Measurements from ENCODE around the gene OSBPL1A.

Gene OSBPL1A

DNA sequence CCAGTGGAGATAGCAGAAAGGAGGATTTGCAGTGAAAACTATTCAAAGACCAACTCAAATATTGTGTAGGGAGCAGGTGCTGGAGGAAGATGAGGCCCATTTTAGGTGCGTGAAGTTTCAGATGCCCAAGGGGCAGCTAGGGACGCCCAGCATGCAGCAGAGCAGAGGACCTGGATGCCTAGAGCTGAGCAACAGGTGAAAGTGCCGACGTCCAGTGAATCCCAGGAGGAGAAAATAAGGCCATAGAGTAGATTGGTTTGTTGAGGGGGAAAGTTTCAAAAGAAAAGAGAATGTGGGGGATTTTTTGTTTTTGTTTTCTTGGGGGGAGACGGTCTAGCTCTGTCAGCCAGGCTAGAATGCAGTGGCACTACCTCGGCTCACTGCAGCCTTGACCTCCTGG, 53.1 kb downstream of the OSBPL1A start:
- in situ Hi-C loops (cut with HindIII; ENCODE audit: low sequenced_read_pairs), result no loop called here

DNA sequence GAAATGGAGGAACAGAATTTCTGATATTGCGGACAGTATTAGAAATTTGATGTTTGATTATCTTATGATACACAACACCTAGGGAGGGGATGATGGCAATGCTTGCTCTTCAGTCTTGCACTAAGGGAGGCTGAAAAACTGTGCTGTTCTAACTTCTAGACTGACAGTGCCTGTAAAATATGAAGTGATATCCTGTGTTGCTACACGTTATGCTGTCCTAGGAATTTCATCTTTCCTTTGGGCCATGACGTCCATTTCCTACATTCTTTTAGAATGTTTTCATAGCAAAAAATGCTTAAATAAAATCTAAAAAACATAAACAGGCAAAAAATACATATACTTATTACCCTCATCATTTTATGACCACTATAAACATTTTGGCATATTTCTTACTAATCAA, 55.3 kb downstream of the OSBPL1A start:
- in situ Hi-C loops (cut with HindIII; ENCODE audit: low sequenced_read_pairs), result no loop called here

DNA sequence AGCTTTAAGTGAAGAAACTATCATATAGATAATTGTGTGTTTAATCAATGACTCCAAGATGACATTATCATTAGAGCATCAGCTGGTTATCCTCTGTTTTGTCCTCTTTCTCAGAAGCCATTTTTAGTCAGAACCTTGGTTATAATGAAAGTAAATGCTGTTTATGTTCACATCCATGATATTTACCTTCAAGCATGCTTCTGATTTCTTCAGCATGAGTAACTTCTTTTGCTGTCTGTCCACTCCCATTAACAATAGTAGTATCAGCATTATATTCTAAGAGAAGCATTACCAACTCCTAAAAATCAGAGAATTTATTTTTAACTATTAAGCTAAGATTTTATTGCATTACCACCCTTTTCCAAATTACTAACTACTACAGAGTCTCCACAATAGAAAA, 56.3 kb downstream of the OSBPL1A start:
- in situ Hi-C loops (cut with HindIII; ENCODE audit: low sequenced_read_pairs), result no loop called here

DNA sequence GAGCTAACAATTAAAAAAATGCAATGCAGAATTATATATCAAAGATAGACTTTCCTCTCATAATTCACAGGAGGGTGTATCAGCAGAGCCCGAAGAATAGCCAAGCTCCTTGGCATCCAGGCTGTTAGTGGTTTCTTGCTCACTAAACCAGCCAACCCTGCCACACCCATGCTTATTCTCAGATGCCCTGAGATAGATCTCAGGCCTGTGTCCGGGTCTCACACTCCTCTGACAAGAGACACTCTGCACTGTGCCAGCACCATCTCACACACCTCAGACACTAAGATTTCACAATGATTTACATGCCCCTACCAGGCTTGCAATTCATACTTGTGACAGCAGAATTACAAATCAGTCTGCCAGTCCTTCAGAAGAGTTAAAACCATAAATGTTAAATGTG, 64.5 kb downstream of the OSBPL1A start:
- in situ Hi-C loops (cut with HindIII; ENCODE audit: low sequenced_read_pairs), result no loop called here

DNA sequence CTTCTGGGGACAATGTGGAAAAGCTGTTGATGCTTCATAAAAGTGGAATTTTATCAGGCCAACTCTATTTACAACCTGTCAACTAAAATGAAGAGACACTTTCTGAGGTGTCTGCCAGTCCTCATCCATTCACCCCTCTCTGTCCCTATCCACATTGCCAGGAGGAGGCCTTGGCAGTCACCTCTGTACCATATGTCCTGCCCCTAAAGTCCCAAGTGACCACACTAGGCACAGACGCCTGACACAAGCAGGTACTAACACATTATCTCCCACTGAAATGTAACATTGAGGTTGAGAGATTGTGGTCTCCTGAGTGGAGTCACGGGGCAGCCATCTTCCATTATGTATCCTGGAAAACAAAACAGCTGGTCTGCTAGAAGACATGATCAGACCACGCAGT, 71.4 kb downstream of the OSBPL1A start:
- in situ Hi-C loops (cut with HindIII; ENCODE audit: low sequenced_read_pairs), result no loop called here

DNA sequence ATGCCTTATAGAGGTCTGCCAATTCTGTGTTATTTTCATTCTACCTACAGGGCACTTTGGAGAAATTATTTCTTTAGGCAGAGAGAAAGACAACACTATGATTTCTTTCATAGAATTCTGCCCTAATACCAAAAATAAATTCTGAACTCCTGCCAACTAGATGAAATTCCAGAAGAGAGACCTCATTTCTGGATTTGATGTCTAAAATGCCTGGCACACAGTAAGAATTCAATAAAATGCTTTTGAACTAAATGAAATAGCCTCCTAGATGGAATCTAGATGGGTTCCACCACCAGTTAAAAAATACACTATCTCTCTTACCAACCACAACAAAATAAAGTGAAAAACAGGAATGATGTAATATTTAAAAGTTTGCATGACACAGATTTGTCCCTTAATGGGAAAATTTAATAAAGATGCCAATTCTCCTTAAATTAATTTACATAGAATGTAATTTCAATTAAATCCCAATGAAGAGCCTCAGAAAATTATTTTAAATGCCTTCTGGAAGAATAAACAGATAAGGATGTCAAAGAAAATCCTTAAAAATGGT, 75.0 kb downstream of the OSBPL1A start:
- in situ Hi-C loops (cut with HindIII; ENCODE audit: low sequenced_read_pairs), result no loop called here

DNA sequence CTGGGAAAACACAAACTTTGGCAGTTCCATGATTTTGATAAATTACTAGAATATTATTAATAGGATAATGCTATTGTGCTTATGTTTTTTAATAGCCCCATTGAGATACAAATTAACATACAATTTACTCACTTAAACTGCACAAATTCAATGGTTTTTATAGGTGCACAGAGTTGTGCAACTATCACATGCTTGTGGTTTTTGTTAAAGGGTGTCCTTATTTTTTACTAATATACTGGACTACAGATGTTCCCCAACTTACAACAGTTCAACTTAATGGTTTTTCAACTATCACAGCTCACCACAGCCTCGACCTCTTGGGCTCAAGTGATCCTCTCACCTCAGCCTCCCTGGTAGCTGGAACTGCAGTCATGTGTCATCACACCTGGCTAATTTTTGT, 76.6 kb downstream of the OSBPL1A start:
- in situ Hi-C loops (cut with HindIII; ENCODE audit: low sequenced_read_pairs), result no loop called here

DNA sequence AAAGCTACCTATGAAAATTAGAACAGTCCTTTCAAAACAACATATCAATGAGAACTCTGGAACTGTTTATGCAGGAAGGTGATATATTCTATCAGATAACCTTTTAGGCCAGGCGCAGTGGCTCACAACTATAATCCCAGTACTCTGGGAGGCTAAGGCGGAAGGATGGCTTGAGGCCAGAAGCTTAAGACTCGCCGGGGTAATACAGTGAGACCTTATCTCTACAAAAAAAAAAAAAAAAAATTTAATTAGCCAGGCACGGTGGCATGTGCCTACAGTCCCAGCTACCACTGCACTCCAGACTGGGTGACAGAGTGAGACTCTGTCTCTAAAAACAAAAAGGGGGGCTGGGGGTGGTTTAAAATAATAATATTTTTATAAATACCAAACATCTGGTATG, 77.9 kb downstream of the OSBPL1A start:
- in situ Hi-C loops (cut with HindIII; ENCODE audit: low sequenced_read_pairs), result no loop called here

DNA sequence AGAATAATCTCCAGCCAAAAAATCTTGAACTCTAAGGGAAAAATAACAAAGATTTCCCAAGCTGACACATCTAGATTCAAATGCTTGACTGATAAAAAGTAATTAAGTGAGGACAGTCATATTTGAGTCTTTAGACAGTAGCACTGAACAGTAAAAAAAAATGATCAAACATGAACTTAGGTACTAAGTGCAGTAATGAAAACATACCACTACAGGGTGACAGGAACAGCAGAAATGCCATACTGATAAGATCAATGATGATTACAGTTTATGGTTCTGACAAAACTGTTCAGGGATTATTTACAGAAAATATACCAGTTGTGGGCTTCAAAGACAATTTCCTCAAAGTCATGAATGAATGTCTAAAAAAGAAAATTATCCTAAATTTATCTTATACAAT, 80.3 kb downstream of the OSBPL1A start:
- in situ Hi-C loops (cut with HindIII; ENCODE audit: low sequenced_read_pairs), result no loop called here

DNA sequence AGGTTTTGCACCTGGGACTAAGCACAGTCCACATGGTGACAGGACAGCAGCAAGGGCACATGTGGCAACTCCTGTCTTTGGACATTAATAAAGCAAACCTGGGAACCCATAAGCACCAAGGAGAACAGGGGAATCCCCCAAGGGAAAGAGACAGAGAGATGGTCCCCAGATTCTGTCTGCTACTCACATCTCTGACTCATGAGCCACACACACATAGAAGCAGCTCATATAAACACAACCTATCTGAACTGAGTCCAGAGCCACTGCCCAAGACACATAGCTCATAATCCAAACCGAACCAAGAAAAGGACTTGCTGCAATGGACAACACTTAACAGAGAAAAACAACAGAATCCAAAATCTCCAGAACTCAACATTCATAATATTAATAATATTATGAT, 82.5 kb downstream of the OSBPL1A start:
- in situ Hi-C loops (cut with HindIII; ENCODE audit: low sequenced_read_pairs), result no loop called here

DNA sequence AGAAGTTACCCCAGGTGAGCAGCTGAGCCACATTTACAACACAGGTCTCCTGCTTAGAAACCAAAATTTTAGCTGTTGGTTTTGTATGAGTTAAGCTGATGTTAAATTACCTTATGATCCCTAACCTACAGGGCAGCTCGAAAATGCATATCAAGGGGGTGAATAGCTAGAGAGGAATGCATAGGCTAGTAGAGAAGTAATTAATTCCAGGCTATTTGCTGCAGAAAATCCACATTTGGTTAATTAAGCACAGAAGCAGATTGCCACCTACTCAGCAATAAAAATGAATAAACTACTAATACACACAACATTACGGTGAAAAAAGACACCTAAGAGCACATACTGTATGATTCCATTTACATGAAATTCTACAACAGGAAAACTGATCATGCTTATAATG, 91.4 kb downstream of the OSBPL1A start:
- in situ Hi-C loops (cut with HindIII; ENCODE audit: low sequenced_read_pairs), result no loop called here

DNA sequence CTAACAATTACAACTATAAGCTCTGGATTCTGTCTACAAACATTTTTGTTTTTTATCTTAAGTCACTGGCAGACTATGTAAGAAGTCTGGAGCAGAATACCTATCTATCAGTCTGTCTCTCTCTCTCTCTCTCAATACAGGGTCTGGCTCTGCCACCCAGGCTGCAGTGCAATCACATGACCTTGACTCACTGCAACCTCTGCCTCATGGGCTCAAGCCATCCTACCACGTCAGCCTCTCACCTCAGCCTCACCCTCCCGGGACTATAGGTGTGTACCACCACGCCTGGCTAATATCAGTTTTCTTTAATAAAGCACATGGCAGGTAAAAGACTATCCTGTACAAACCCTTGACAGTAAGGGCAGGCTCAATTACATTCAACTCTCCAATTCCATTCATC, 96.9 kb downstream of the OSBPL1A start:
- in situ Hi-C loops (cut with HindIII; ENCODE audit: low sequenced_read_pairs), result no loop called here

DNA sequence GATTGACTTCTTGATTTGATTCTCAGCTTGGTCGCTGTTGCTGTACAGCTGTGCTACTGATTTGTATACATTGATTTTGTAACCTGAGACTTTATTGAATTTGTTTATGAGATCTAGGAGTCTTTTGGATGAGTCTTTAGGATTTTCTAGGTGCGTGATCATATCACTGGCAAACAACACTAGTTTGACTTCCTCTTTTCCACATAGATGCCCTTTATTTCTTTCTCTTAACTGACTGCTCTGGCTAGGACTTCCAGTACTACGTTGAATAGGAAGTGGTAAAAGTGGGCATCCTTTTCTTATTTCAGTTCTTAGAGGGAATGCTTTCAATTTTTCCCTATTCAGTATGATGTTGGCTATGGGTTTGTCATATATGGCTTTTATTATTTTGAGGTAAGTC, 101.3 kb downstream of the OSBPL1A start:
- in situ Hi-C loops (cut with HindIII; ENCODE audit: low sequenced_read_pairs), result no loop called here

DNA sequence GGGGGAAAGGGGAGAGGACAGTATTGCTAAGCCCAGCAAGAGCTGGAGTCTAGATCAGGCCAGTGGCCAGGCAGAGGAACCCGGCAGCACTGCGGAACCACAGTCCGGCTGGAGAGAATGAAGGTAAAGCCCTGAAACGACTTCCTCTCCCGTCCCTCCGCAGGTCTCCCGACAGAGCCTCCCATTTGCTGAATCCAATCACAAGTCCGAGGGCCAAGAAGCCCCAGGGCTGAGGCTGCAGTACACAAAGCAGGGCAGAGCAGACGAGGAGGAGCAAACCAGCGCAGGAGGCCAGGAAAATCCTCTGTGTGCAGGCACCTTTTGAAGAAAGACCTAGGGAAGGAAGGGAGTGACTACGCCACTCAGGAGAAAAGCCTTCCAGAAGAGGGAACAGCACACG, 104.4 kb downstream of the OSBPL1A start:
- in situ Hi-C loops (cut with HindIII; ENCODE audit: low sequenced_read_pairs), result no loop called here

DNA sequence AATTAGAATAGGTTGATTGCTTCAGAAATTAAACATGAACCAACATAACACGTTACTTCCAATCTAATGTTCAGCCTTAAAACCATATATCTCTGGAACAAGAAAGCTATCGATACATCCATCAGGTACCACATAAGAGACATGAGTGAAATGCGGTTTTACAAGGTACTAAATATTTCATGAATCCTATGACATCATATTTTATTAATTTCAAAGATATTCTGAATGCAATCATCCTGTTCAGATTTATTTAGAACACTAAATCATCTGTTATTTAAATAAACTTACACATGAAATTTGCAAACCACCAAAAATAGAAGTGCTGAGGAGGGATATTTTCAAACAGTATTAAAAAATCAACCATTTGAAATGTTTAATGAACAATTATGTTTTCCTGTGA, 119.0 kb downstream of the OSBPL1A start:
- in situ Hi-C loops (cut with HindIII; ENCODE audit: low sequenced_read_pairs), result no loop called here

DNA sequence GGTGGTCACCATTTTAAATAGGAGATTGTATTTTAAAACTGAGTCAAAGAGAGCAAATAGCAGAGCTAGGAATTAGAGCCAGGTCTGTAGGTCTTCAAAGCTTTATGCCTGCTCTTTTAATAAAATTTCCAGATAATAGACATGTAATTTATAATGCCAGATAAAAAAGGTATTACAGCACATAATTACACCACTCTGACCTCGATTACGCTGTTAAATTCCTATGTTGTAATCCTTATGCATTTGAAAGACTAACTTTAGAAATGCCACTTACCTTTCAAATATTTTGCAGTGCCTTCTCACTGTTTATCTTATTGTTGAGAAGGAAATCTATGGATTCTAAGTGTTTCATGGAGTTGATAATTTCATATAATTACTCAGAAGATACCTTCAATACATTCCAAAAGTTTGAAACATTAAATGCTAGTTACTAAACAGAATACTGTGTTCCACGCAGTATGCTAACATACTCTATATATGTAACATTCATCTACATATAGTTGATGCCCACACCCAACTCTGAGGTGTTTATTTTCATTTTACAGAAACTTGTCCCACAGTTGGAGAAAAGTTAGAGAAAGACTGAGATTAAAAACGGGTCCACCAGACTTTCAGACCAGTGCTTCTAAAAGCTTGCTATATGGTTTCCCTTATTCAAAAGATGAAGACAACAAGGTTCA, 120.0 kb downstream of the OSBPL1A start:
- in situ Hi-C loops (cut with HindIII; ENCODE audit: low sequenced_read_pairs), result no loop called here

DNA sequence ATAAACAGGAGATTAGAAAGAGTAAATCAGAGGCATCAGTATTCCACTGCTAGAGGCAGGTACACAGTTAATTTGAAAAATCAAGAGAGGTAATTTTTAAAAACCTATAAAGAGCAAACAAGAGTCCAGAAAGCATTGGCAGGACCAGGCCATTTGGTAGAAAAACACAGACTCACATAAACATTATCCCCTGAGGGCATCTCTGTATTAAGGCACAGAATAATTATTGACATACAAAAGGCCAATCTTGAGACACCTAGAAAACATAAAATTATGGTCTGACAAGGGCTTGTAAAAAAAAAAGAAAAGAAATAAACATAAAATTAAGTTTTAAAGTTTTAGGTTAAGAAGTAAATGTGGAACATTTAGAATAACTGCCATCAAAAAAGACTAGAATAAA, 120.6 kb downstream of the OSBPL1A start:
- in situ Hi-C loops (cut with HindIII; ENCODE audit: low sequenced_read_pairs), result no loop called here

DNA sequence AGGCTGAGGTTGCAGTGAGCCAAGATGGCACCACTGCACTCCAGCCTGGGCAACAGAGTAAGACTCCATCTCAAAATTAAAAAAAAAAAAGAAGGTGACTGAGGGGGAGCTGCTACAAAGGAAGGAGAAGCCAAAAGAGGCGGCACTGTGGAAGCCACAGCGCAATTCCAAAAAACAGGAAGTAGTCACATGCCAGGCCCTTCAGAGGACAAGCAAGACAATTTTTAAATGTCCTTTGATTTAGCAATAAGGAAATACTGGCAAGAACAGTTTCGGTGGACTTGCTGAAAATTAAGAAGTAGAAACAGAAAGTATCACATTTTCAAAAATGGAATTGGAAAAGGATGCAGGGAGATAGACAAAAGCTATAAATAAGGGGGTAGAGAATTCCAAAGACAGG, 122.8 kb downstream of the OSBPL1A start:
- in situ Hi-C loops (cut with HindIII; ENCODE audit: low sequenced_read_pairs), result no loop called here

DNA sequence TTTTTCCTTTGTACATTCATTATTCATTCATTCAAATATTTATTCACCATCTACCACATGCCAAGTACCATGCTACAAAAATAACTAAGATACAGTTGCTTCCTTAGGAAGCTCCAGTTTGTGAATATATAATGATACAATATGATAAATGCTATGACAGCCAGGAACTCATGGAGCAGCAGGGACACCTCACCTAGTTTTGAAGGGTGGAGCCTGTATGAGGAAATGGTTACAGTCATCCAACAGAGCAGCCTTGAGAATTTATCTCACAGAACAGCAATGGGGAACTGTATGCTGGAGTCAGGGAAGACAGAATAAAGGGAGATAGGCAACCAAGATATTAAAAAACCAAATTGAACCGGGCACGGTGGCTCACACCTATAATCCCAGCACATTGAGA, 124.0 kb downstream of the OSBPL1A start:
- in situ Hi-C loops (cut with HindIII; ENCODE audit: low sequenced_read_pairs), result no loop called here

DNA sequence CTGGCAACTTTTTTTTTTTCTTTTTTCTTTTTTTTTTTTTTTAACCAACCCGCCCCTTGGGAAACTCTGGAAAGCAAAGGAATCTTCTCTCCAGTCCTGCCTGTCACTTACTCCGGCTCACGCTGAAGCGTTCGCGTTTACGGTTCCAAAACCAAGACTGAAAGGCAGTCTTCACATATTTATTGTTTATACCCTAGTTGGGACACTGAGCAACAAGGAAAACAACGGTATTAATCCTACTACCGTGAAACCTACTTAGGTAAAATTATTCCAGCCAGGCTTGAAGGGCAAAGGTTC, 125.4 kb downstream of the OSBPL1A start:
- in situ Hi-C loops (cut with HindIII; ENCODE audit: low sequenced_read_pairs), result no loop called here

DNA sequence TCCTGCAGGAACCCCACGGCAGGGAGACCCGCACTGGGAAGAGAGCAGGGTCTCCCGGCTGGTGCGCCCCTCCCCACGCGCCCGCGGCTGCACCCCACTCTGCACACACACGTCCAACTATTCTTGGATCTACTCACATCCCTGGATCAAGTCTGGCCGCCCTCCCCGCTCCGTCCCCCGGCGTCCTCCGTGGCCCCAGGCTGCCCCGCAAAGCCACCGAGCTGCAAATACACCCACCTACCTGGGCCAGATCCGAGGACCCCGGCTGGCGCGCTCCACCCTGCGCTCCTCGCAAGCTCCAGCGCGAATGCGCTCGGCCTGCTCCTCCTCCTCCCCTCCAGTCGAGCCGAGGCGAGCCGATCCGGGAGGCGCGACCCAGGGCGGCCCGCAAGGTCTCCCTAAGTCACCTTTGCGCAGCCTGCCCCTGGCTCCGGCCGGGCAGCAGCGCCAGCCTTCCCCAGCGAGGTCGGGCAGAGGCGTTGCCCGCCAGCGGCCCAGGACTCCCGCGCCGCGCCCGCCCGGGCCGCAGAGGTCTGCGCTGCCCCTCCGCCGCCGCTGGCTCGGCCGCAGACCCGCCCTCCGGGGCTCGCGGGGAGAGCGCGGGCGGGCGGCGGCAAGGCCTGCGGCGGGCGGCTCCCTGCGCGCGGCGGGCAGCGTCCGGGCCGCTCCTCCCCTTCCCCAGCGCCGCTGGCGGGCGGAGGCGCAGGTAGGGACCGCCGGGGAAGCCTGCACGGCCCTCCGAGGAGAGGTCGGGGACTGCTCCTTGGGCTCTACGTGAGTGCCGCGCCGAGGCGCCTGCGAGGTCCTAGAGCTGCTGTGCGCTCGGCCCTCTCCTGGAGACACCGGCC, 126.0 kb downstream of the OSBPL1A start:
- in situ Hi-C loops (cut with HindIII; ENCODE audit: low sequenced_read_pairs), result no loop called here

DNA sequence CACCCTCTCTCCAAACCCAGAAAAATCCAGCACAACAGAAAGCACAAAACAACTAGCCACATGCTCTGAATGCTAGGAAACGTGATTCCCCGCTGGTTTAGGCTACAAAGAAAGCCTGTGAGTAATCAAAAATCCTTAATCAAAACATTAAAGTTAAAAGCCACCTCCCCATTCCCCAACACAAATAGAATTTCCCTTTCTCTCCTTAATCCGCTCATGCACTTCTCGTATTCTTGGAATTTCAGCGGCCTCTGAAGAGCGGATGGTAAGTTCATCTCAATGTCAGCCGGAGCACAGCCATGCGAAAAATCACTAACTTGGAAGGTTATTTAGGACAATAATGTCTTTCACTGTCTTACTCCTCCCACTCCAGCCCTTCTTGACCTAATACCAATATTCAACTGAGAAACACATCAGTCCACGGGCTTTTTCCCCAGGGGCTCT, 126.7 kb downstream of the OSBPL1A start:
- in situ Hi-C loops (cut with HindIII; ENCODE audit: low sequenced_read_pairs), result no loop called here
